Measurements from ENCODE around the gene SHC1. TPM values are rescaled to one million over a fixed set of nuclear protein-coding genes. Genes with fewer than 3 reads are reported as not detected.

Gene SHC1
- total RNA-seq, 1 donor from 2014 or later, result 155 TPM

DNA sequence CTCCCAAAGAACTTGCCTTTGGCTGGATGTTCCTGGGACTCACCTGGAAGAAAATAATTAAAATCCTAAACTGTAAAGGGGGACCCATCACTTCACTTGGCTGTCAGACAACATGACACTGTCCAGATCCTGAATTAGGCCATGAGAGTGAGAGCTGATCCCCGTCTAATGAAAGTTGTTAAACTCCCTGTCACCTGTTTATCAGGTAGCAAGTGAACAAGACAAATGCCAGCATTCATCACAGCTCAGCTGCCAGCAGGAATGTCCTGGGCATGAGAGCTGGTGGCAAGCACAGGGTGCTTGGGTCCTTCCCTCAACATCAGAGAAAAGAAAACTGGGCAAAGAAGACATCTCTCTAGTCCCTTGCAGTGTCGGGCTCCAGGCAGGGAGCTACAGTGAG lies 57.8 kb downstream of the SHC1 start:
- Mint-ChIP-seq H3K4me1 (ENCODE audit: low read depth, unreplicated experiment) (no peaks in the 10 kb centered on the region), H3K4me3 (ENCODE audit: unreplicated experiment) (no peak overlapping the region), H3K9me3 (ENCODE audit: unreplicated experiment) (peaks cover 10% of the 10 kb centered on the region), H3K36me3 (ENCODE audit: unreplicated experiment) (peaks cover 20% of the 10 kb centered on the region), H3K27me3 (ENCODE audit: unreplicated experiment) (peaks cover 7% of the 10 kb centered on the region), H3K27ac (ENCODE audit: unreplicated experiment) (no peak overlapping the region)
- TF ChIP-seq, protein P1, sequence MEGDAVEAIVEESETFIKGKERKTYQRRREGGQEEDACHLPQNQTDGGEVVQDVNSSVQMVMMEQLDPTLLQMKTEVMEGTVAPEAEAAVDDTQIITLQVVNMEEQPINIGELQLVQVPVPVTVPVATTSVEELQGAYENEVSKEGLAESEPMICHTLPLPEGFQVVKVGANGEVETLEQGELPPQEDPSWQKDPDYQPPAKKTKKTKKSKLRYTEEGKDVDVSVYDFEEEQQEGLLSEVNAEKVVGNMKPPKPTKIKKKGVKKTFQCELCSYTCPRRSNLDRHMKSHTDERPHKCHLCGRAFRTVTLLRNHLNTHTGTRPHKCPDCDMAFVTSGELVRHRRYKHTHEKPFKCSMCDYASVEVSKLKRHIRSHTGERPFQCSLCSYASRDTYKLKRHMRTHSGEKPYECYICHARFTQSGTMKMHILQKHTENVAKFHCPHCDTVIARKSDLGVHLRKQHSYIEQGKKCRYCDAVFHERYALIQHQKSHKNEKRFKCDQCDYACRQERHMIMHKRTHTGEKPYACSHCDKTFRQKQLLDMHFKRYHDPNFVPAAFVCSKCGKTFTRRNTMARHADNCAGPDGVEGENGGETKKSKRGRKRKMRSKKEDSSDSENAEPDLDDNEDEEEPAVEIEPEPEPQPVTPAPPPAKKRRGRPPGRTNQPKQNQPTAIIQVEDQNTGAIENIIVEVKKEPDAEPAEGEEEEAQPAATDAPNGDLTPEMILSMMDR (IDR thresholded peaks at IDR 0.05; ENCODE audit: partially characterized antibody, unreplicated experiment), result no peak
- DNase-seq, result no peak

Small RNA genes lying within 50 kb of the gene (microRNA-seq; reads per million reads assigned to microRNA genes)
- not detected for gene MIR4258 (ENCODE audit: unreplicated experiment)

Other genes starting within 250 kb of the SHC1 start
- gene KCNN3, start 100.5 kb downstream of the SHC1 start, total RNA-seq (ENCODE audit: unreplicated experiment), result 3.8 TPM
- 30.7 TPM for gene PMVK, start 34.0 kb downstream of the SHC1 start, total RNA-seq (ENCODE audit: unreplicated experiment)
- gene PBXIP1, start 14.6 kb downstream of the SHC1 start, total RNA-seq (ENCODE audit: unreplicated experiment), result 29.9 TPM
- gene PYGO2, start 9.0 kb downstream of the SHC1 start, total RNA-seq (ENCODE audit: unreplicated experiment), result 32.7 TPM
- gene CKS1B, start 3.9 kb upstream of the SHC1 start, total RNA-seq (ENCODE audit: unreplicated experiment), result 22.8 TPM
- gene FLAD1, start 12.6 kb upstream of the SHC1 start, total RNA-seq (ENCODE audit: unreplicated experiment), result 68.8 TPM
- 1.3 TPM for gene LENEP, start 22.8 kb upstream of the SHC1 start, total RNA-seq (ENCODE audit: unreplicated experiment)
- gene ZBTB7B, start 32.1 kb upstream of the SHC1 start, total RNA-seq (ENCODE audit: unreplicated experiment), result 8.1 TPM
- gene DCST2, start 63.0 kb upstream of the SHC1 start, total RNA-seq (ENCODE audit: unreplicated experiment), result 0.64 TPM
- not detected for gene DCST1, start 63.1 kb upstream of the SHC1 start, total RNA-seq (ENCODE audit: unreplicated experiment)
- gene ADAM15, start 80.6 kb upstream of the SHC1 start, total RNA-seq (ENCODE audit: unreplicated experiment), result 7.6 TPM
- gene EFNA4, start 93.0 kb upstream of the SHC1 start, total RNA-seq (ENCODE audit: unreplicated experiment), result 2.9 TPM
- gene EFNA3, start 108.1 kb upstream of the SHC1 start, total RNA-seq (ENCODE audit: unreplicated experiment), result 14.6 TPM
- gene EFNA1, start 157.1 kb upstream of the SHC1 start, total RNA-seq (ENCODE audit: unreplicated experiment), result 1.7 TPM
- gene SLC50A1, start 165.1 kb upstream of the SHC1 start, total RNA-seq (ENCODE audit: unreplicated experiment), result 8.6 TPM
- gene DPM3, start 169.8 kb upstream of the SHC1 start, total RNA-seq (ENCODE audit: unreplicated experiment), result 27.7 TPM
- gene KRTCAP2, start 202.6 kb upstream of the SHC1 start, total RNA-seq (ENCODE audit: unreplicated experiment), result 108 TPM
- 30.4 TPM for gene TRIM46, start 203.1 kb upstream of the SHC1 start, total RNA-seq (ENCODE audit: unreplicated experiment)
- 377 TPM for gene THBS3, start 237.2 kb upstream of the SHC1 start, total RNA-seq (ENCODE audit: unreplicated experiment)
- 26.1 TPM for gene MTX1, start 237.9 kb upstream of the SHC1 start, total RNA-seq (ENCODE audit: unreplicated experiment)

All from glutamatergic neuron (in vitro differentiated cells).